HG02588 (cell line): ENCODE measurements around the gene GALNT1.
A peak's percentile ranks its signal among the peaks of the same experiment; 100 is the strongest.

ENCODE experiments used
- ATAC-seq: cut with Tn5 transposase; IDR thresholded peaks from one replicate; pipeline ENCODE4 v1.9.1; 2021; ENCODE audit warnings: mild to moderate bottlenecking, moderate library complexity; ENCODE audit not compliant: unreplicated experiment

The GALNT1 gene

GRCh38 chr18:35616664-35617423 is 35.3 kb downstream of the GALNT1 start:
- peak; percentile 99 for ATAC-seq

GRCh38 chr18:35617865-35618264 is 36.3 kb downstream of the GALNT1 start:
- ATAC-seq: no peak

- no peak for ATAC-seq
Measured at GRCh38 chr18:35618289-35618688, 36.7 kb downstream of the GALNT1 start.

- ATAC-seq: no peak
Measured at GRCh38 chr18:35618696-35619095, 37.2 kb downstream of the GALNT1 start.

- no peak for ATAC-seq
Measured at GRCh38 chr18:35619464-35619863, 37.9 kb downstream of the GALNT1 start.

GRCh38 chr18:35619941-35620340 is 38.4 kb downstream of the GALNT1 start:
- no peak for ATAC-seq

GRCh38 chr18:35620765-35621164 is 39.2 kb downstream of the GALNT1 start:
- no peak for ATAC-seq

GRCh38 chr18:35623255-35623654 is 41.7 kb downstream of the GALNT1 start:
- ATAC-seq: no peak

- ATAC-seq: no peak
Measured at GRCh38 chr18:35624146-35624545, 42.6 kb downstream of the GALNT1 start.

GRCh38 chr18:35625232-35625631 is 43.7 kb downstream of the GALNT1 start:
- no peak for ATAC-seq

- no peak for ATAC-seq
Measured at GRCh38 chr18:35633761-35634160, 52.2 kb downstream of the GALNT1 start.

GRCh38 chr18:35634323-35634722 is 52.8 kb downstream of the GALNT1 start:
- no peak for ATAC-seq

GRCh38 chr18:35635170-35635569 is 53.6 kb downstream of the GALNT1 start:
- ATAC-seq: no peak

GRCh38 chr18:35637227-35637626 is 55.7 kb downstream of the GALNT1 start:
- ATAC-seq: no peak

GRCh38 chr18:35639296-35639695 is 57.8 kb downstream of the GALNT1 start:
- no peak for ATAC-seq

- no peak for ATAC-seq
Measured at GRCh38 chr18:35641467-35641866, 59.9 kb downstream of the GALNT1 start.

GRCh38 chr18:35641916-35642315 is 60.4 kb downstream of the GALNT1 start:
- no peak for ATAC-seq

- ATAC-seq: no peak
Measured at GRCh38 chr18:35642802-35643201, 61.3 kb downstream of the GALNT1 start.

GRCh38 chr18:35646449-35646848 is 64.9 kb downstream of the GALNT1 start:
- ATAC-seq: no peak

GRCh38 chr18:35653392-35654135 is 72.0 kb downstream of the GALNT1 start:
- ATAC-seq: no peak

GRCh38 chr18:35658112-35658511 is 76.6 kb downstream of the GALNT1 start:
- ATAC-seq: no peak

- ATAC-seq: no peak
Measured at GRCh38 chr18:35661483-35662146, 80.1 kb downstream of the GALNT1 start.
